Activated CD8-positive, alpha-beta T cell treated with anti-CD3 and anti-CD28 coated beads for 36 hours (primary cell): Measurements from ENCODE around the gene BHLHE40. TPM values are rescaled to one million over a fixed set of nuclear protein-coding genes. Genes with fewer than 3 reads are reported as not detected.

Experiments used
- ATAC-seq: fragments of 200-7000 bp; cut with Tn5 transposase; one replicate; pipeline ENCODE4 v1.10.0; 2021; ENCODE audit warnings: mild to moderate bottlenecking, moderate library complexity
- CTCF ChIA-PET: fragments of 350-600 bp; sonication (Branson Sonifier 250); formaldehyde crosslinking; loops from one replicate; lab custom pipeline; 2021; ENCODE audit warnings: antibody characterized with exemption; lab: Charles Lee
- POLR2A ChIA-PET: fragments of 350-600 bp; sonication (Branson Sonifier 250); formaldehyde crosslinking; loops from one replicate; lab custom pipeline; 2021; ENCODE audit warnings: antibody characterized with exemption; lab: Charles Lee
- DNase-seq: peaks from one replicate; pipeline ENCODE4 v3.0.0-alpha.2; 2020
- H3K27ac Mint-ChIP-seq: one replicate; pipeline ENCODE4 v1.8.0; 2021; ENCODE audit warnings: mild to moderate bottlenecking, mixed read lengths
- H3K27me3 Mint-ChIP-seq: one replicate; pipeline ENCODE4 v1.8.0; 2021; ENCODE audit warnings: mixed read lengths
- H3K36me3 Mint-ChIP-seq: one replicate; pipeline ENCODE4 v1.8.0; 2021; ENCODE audit warnings: low read depth, mixed read lengths
- H3K4me1 Mint-ChIP-seq: one replicate; pipeline ENCODE4 v1.8.0; 2021; ENCODE audit warnings: low read depth, mixed read lengths
- H3K4me3 Mint-ChIP-seq: one replicate; pipeline ENCODE4 v1.8.0; 2021; ENCODE audit warnings: mild to moderate bottlenecking, moderate library complexity, mixed read lengths
- H3K9me3 Mint-ChIP-seq: one replicate; pipeline ENCODE4 v1.8.0; 2021; ENCODE audit warnings: mixed read lengths
- intact Hi-C: fragments of 100-400 bp; cut with micrococcal nuclease; formaldehyde crosslinking; loops from one replicate; pipeline ENCODE4 v1.10.0; 2022
- total RNA-seq, 2 experiments: library from RNA; stranded (reverse); gene quantifications; one replicate each; pipeline ENCODE4 v1.2.3, GENCODE V29; 2021
- TF ChIP-seq, protein P1 (sequence below): fragments of 200-600 bp; IDR thresholded peaks from one replicate; pipeline ENCODE4 v1.8.0; 2022; ENCODE audit warnings: antibody characterized with exemption, mild to moderate bottlenecking

The BHLHE40 gene
- total RNA-seq, 2 experiments from 2014 or later, result 456 to 470 TPM

DNA sequence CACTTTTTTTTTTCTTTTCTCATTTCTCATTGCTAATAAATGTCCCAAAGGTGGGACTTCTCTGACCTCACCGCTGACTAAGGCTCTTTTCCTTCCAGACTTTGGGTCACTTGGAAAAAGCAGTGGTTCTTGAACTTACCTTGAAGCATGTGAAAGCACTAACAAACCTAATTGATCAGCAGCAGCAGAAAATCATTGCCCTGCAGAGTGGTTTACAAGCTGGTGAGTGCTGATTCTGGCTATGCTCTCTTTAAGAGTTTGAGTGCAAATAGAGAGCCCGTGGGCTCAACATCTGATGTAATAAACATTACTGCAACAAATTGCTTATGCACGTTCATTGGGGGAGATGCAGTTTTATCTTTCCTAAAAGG, 2.0 kb downstream of the BHLHE40 start:
- POLR2A ChIA-PET, result interaction anchor here (0.6 to 13.9 kb wide), 11 partner anchors 12 to 270 kb away, joined by 3 to 434 read pairs (median 8); no protein-coding TSS in a partner anchor
- TF ChIP-seq, protein P1, sequence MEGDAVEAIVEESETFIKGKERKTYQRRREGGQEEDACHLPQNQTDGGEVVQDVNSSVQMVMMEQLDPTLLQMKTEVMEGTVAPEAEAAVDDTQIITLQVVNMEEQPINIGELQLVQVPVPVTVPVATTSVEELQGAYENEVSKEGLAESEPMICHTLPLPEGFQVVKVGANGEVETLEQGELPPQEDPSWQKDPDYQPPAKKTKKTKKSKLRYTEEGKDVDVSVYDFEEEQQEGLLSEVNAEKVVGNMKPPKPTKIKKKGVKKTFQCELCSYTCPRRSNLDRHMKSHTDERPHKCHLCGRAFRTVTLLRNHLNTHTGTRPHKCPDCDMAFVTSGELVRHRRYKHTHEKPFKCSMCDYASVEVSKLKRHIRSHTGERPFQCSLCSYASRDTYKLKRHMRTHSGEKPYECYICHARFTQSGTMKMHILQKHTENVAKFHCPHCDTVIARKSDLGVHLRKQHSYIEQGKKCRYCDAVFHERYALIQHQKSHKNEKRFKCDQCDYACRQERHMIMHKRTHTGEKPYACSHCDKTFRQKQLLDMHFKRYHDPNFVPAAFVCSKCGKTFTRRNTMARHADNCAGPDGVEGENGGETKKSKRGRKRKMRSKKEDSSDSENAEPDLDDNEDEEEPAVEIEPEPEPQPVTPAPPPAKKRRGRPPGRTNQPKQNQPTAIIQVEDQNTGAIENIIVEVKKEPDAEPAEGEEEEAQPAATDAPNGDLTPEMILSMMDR, result no peak
- no peaks in the 10 kb centered on the region for H3K9me3 Mint-ChIP-seq
- CTCF ChIA-PET, result interaction anchor here (1.0 to 12.3 kb wide), 13 partner anchors 12 to 270 kb away, joined by 3 to 148 read pairs (median 9); no protein-coding TSS in a partner anchor
- H3K27me3 Mint-ChIP-seq, result no peaks in the 10 kb centered on the region
- peak overlapping the region; percentile 92 for H3K4me3 Mint-ChIP-seq
- ATAC-seq (no peak), DNase-seq (no peak)
- peaks cover 67% of the 10 kb centered on the region for H3K36me3 Mint-ChIP-seq
- peak overlapping the region; percentile 91 for H3K27ac Mint-ChIP-seq
- intact Hi-C loops, result loop anchor here (1.0 to 5.0 kb wide), 3 partner anchors 41 to 211 kb away; no protein-coding TSS in a partner anchor
- H3K4me1 Mint-ChIP-seq, result peaks cover 45% of the 10 kb centered on the region

DNA sequence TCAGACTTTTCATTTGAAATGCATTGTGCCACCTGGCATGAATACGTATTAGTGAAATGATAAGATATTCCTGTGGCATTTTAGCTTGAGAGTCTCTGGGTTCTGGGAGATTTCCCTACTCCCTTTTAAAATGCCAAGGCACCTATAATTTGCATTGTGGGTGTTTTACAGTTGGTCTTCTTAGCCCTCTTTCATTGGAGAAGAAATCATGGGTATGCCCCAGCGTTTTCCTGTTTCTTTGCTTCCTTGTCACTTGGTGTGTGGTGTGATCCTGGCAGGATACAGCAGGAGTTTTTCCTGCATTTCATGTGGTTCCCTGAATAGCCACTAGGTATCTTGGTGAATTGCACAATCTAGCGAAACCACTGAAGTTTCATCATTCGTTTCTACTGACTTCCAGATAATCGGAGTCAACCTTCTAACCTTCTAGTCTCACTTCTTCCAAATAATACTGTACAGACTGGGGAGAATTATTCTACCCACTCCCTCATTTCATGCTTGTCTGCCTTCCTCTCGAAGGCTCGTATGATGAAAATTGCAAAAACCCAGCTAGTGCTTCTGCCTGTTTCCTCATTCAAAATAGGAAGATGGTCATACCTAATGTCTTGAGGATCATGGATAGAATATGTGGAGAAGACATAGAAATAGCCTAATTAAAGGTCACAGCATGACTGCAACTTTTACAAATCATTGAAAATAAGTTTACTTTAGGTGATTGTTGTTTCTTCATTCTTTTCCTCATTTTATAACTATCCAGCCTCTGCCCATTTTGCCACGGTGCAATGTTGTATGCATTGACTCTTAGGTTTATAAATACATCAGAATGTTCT, 2.6 kb downstream of the BHLHE40 start:
- ATAC-seq (no peak), DNase-seq (no peak)
- peaks cover 45% of the 10 kb centered on the region for H3K4me1 Mint-ChIP-seq
- ChIA-PET POLR2A (interaction anchor here (0.6 to 13.9 kb wide), 15 partner anchors 11 to 270 kb away, joined by 3 to 434 read pairs (median 8); no protein-coding TSS in a partner anchor), CTCF (interaction anchor here (1.0 to 12.3 kb wide), 11 partner anchors 11 to 271 kb away, joined by 3 to 148 read pairs (median 11); no protein-coding TSS in a partner anchor)
- TF ChIP-seq, protein P1, result no peak
- peak overlapping the region; percentile 91 for H3K27ac Mint-ChIP-seq
- H3K9me3 Mint-ChIP-seq, result no peaks in the 10 kb centered on the region
- no peaks in the 10 kb centered on the region for H3K27me3 Mint-ChIP-seq
- peak overlapping the region; percentile 92 for H3K4me3 Mint-ChIP-seq
- intact Hi-C loops, result loop anchor here (1.0 to 5.0 kb wide), 3 partner anchors 40 to 210 kb away; no protein-coding TSS in a partner anchor
- H3K36me3 Mint-ChIP-seq, result peaks cover 67% of the 10 kb centered on the region

DNA sequence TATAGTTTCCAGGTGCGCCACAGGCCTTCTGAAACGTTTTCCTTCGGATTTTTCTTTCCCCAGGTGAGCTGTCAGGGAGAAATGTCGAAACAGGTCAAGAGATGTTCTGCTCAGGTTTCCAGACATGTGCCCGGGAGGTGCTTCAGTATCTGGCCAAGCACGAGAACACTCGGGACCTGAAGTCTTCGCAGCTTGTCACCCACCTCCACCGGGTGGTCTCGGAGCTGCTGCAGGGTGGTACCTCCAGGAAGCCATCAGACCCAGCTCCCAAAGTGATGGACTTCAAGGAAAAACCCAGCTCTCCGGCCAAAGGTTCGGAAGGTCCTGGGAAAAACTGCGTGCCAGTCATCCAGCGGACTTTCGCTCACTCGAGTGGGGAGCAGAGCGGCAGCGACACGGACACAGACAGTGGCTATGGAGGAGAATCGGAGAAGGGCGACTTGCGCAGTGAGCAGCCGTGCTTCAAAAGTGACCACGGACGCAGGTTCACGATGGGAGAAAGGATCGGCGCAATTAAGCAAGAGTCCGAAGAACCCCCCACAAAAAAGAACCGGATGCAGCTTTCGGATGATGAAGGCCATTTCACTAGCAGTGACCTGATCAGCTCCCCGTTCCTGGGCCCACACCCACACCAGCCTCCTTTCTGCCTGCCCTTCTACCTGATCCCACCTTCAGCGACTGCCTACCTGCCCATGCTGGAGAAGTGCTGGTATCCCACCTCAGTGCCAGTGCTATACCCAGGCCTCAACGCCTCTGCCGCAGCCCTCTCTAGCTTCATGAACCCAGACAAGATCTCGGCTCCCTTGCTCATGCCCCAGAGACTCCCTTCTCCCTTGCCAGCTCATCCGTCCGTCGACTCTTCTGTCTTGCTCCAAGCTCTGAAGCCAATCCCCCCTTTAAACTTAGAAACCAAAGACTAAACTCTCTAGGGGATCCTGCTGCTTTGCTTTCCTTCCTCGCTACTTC, 3.8 kb downstream of the BHLHE40 start:
- H3K27me3 Mint-ChIP-seq, result no peaks in the 10 kb centered on the region
- ChIA-PET POLR2A (interaction anchor here (0.8 to 13.9 kb wide), 29 partner anchors 7 to 573 kb away, joined by 3 to 434 read pairs (median 5); no protein-coding TSS in a partner anchor), CTCF (interaction anchor here (0.7 to 12.3 kb wide), 17 partner anchors 11 to 272 kb away, joined by 3 to 148 read pairs (median 6); no protein-coding TSS in a partner anchor)
- ATAC-seq, result no peak
- intact Hi-C loops, result loop anchor here (5.0 kb wide), 2 partner anchors 39 to 209 kb away; no protein-coding TSS in a partner anchor
- H3K36me3 Mint-ChIP-seq, result peaks cover 67% of the 10 kb centered on the region
- H3K27ac Mint-ChIP-seq, result peak overlapping the region; percentile 91
- DNase-seq, result no peak
- TF ChIP-seq, protein P1, result no peak
- peak overlapping the region; percentile 92 for H3K4me3 Mint-ChIP-seq
- H3K4me1 Mint-ChIP-seq, result peaks cover 47% of the 10 kb centered on the region
- H3K9me3 Mint-ChIP-seq, result no peaks in the 10 kb centered on the region

DNA sequence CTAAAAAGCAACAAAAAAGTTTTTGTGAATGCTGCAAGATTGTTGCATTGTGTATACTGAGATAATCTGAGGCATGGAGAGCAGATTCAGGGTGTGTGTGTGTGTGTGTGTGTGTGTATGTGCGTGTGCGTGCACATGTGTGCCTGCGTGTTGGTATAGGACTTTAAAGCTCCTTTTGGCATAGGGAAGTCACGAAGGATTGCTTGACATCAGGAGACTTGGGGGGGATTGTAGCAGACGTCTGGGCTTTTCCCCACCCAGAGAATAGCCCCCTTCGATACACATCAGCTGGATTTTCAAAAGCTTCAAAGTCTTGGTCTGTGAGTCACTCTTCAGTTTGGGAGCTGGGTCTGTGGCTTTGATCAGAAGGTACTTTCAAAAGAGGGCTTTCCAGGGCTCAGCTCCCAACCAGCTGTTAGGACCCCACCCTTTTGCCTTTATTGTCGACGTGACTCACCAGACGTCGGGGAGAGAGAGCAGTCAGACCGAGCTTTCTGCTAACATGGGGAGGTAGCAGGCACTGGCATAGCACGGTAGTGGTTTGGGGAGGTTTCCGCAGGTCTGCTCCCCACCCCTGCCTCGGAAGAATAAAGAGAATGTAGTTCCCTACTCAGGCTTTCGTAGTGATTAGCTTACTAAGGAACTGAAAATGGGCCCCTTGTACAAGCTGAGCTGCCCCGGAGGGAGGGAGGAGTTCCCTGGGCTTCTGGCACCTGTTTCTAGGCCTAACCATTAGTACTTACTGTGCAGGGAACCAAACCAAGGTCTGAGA, 4.7 kb downstream of the BHLHE40 start:
- Mint-ChIP-seq H3K4me3 (peak overlapping the region; percentile 92), H3K36me3 (peaks cover 67% of the 10 kb centered on the region), H3K27me3 (no peaks in the 10 kb centered on the region), H3K9me3 (no peaks in the 10 kb centered on the region), H3K27ac (peak overlapping the region; percentile 91), H3K4me1 (peaks cover 50% of the 10 kb centered on the region)
- CTCF ChIA-PET, result interaction anchor here (0.9 to 12.3 kb wide), 16 partner anchors 10 to 273 kb away, joined by 3 to 148 read pairs (median 6); no protein-coding TSS in a partner anchor
- POLR2A ChIA-PET, result interaction anchor here (0.6 to 13.9 kb wide), 27 partner anchors 8 to 574 kb away, joined by 3 to 434 read pairs (median 5); no protein-coding TSS in a partner anchor
- peak; percentile 18 for ATAC-seq
- intact Hi-C loops, result loop anchor here (2.0 to 5.0 kb wide), 3 partner anchors 38 to 208 kb away; no protein-coding TSS in a partner anchor
- TF ChIP-seq, protein P1, result no peak
- peak; percentile 83 for DNase-seq
